Measurements from ENCODE around the gene NEURL1B.

NEURL1B gene

GRCh38 chr5:172610643-172611042 is 30.4 kb upstream of the NEURL1B start:
- no peak for DNase-seq

GRCh38 chr5:172611913-172612312 is 29.1 kb upstream of the NEURL1B start:
- DNase-seq, result no peak

GRCh38 chr5:172612771-172613170 is 28.3 kb upstream of the NEURL1B start:
- no peak for DNase-seq

GRCh38 chr5:172616136-172616535 is 24.9 kb upstream of the NEURL1B start:
- DNase-seq, result no peak

GRCh38 chr5:172616730-172617129 is 24.3 kb upstream of the NEURL1B start:
- no peak for DNase-seq

- DNase-seq, result no peak
Measured at GRCh38 chr5:172617817-172618216, 23.2 kb upstream of the NEURL1B start.

- DNase-seq, result no peak
Measured at GRCh38 chr5:172618574-172619365, 22.3 kb upstream of the NEURL1B start.

- DNase-seq, result no peak
Measured at GRCh38 chr5:172620506-172620905, 20.6 kb upstream of the NEURL1B start.

GRCh38 chr5:172622091-172623046 is 18.7 kb upstream of the NEURL1B start:
- DNase-seq, result no peak

- DNase-seq, result no peak
Measured at GRCh38 chr5:172623313-172623980, 17.6 kb upstream of the NEURL1B start.

GRCh38 chr5:172624083-172624995 is 16.7 kb upstream of the NEURL1B start:
- DNase-seq, result no peak

GRCh38 chr5:172624996-172625964 is 15.8 kb upstream of the NEURL1B start:
- DNase-seq, result no peak

GRCh38 chr5:172626031-172626581 is 15.0 kb upstream of the NEURL1B start:
- DNase-seq, result no peak

- DNase-seq, result no peak
Measured at GRCh38 chr5:172630082-172630481, 11.0 kb upstream of the NEURL1B start.

GRCh38 chr5:172630482-172630881 is 10.6 kb upstream of the NEURL1B start:
- DNase-seq, result no peak

- DNase-seq, result no peak
Measured at GRCh38 chr5:172630986-172631385, 10.1 kb upstream of the NEURL1B start.

GRCh38 chr5:172632346-172633092 is 8.5 kb upstream of the NEURL1B start:
- no peak for DNase-seq

- no peak for DNase-seq
Measured at GRCh38 chr5:172633403-172633970, 7.6 kb upstream of the NEURL1B start.

- no peak for DNase-seq
Measured at GRCh38 chr5:172634106-172634899, 6.8 kb upstream of the NEURL1B start.

Data from NCI-H2107 (cell line).